ENCODE data around the gene CAPN10.
"Not testable (repeated sequence)": the region's sequence is repeated elsewhere in the genome, so short reads cannot be mapped to it uniquely, and the experiment has no call there.

Gene CAPN10, protein sequence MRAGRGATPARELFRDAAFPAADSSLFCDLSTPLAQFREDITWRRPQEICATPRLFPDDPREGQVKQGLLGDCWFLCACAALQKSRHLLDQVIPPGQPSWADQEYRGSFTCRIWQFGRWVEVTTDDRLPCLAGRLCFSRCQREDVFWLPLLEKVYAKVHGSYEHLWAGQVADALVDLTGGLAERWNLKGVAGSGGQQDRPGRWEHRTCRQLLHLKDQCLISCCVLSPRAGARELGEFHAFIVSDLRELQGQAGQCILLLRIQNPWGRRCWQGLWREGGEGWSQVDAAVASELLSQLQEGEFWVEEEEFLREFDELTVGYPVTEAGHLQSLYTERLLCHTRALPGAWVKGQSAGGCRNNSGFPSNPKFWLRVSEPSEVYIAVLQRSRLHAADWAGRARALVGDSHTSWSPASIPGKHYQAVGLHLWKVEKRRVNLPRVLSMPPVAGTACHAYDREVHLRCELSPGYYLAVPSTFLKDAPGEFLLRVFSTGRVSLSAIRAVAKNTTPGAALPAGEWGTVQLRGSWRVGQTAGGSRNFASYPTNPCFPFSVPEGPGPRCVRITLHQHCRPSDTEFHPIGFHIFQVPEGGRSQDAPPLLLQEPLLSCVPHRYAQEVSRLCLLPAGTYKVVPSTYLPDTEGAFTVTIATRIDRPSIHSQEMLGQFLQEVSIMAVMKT

DNA sequence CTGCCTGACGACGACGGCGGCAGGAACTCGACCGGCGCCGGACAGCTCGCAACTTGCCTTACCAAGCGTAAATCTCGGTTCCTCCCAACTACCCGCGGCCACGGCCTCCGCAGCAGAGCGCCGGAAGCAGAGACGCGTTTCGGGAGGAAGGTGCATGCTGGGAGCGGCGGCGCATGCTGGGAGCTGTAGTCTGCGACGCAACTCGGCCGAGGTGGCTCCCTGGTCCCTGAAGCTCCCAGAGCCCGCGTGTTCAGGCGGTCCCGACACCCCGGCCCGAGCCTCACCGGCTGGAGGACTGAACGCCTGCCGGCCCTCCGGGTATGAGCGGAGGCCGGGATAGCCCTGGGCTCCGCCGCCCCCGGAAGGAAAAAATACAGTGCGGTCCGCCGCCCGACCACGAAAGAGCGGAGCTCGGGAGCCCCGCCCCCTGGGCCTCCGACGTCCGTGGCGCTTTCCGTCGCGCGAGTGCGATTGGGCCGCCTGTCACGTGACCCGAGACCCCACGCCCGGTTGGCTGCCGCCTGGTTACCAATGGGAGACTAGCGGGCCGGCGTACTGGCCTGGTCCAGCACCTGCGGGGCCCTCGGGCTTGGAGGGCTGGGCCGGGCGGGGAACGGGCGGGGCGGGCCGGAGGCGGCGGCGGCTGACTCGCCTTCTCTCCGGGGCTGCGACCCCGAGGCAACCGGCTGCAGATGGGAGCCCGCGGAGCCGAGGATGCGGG, at the start of gene CAPN10:
TSS of gene CAPN10 (plus strand) at position 537 of the 721 bp plus-strand sequence. CDS start at position 715, 178 bp downstream.
- peak; percentile 93 to 96 for DNase-seq

DNA sequence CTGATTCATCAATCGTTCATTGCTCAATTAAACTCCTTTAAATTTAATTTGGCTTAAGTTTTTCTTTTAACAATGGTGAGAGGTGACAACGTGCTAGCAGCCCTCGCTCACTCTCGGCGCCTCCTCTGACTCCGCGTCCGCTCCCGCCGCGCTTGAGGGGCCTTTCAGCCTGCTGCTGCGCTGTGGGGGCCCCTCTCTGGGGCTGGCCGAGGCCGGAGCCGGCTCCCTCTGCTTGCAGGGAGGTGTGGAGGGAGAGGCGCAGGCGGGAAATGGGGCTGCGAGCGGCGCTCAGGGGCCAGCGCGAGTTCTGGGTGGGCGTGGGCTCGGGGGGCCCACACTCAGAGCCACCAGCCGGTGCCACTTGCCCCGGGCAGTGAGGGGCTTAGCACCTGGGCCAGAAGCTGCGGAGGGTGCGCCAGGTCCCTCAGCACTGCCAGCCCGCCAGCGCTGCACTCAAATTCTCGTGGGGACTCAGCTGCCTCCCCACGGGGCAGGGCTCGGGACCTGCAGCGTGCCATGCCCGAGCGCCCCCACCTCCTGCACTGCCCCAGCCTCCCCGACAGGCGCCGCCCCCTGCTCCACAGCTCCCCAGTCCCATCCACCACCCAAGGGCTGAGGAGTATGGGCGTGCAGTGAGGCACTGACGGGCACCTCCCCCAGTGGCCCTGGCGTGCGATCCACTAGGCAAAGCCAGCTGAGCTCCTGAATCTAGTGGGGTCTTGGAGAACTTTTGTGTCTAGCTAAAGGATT, 48.3 kb upstream of the CAPN10 start:
- DNase-seq, result no peak

DNA sequence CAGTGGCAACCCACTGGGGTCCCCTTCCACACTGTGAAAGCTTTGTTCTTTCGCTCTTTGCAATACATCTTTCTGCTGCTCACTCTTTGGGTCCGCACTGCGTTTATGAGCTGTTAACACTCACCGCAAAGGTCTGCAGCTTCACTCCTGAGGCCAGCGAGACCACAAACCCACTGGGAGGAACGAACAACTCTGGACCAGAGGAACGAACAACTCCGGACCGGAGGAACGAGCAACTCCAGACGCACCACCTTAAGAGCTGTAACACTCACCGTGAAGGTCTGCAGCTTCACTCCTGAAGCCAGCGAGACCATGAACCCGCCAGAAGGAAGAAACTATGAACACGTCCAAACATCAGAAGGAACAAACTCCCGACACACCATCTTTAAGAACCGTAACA, 47.4 kb upstream of the CAPN10 start:
- not testable (repeated sequence) for DNase-seq

DNA sequence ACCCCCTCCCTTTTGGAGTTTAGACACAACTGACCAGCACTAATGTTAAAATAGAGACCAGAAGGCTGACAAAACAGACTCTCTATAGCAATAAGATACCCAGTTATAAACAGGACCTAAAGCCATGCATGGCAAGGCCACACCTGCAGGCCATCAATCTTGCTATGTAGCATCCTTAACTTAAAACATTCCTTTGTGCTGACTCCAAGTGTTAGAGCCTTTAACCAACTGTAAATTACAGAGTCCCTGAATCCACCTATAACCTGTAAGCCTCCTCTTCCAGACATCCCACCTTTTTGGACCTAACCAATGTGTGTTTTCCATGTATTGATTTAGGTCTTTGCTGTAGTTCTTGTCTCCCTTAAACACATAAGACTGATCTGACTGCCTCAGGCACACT, 46.6 kb upstream of the CAPN10 start:
- no peak for DNase-seq

DNA sequence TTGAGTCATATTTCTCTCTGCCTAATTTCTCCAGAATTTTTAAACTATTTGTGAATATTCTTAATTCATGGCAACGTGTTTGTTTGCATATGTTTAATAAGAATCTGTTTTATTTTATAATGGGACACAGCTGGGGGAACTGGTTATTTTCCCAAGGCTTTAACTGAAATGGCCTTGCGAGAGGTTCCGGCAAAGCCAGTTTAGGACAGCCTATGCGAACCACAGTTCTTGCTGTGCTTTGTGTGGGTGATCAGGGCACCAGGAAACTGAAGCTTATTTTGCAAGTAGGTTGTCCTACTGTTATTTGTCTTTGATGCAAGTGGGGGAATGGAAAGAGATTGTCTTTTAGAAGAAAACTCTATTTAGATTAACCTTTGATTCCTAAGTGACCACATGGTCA, 35.2 kb upstream of the CAPN10 start:
- no peak for DNase-seq

DNA sequence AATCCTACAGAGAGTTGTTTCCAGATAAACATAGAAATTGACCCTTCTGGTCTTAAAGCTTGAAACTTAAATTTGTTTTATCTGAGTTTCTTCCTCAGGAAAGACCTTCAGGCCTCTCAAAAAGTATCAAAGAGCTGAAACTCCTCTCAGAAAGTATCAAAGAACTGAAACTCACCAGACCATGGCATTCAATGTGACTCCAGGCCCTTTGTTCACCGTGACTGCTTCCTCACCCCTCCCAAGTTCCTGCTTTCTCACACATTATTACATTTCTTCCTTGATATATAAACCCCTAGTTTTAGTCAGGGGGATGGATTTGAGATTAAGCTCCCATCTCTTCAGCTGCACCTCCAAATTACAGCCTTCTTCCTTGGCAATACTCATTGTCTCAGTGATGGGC, 34.7 kb upstream of the CAPN10 start:
- no peak for DNase-seq

DNA sequence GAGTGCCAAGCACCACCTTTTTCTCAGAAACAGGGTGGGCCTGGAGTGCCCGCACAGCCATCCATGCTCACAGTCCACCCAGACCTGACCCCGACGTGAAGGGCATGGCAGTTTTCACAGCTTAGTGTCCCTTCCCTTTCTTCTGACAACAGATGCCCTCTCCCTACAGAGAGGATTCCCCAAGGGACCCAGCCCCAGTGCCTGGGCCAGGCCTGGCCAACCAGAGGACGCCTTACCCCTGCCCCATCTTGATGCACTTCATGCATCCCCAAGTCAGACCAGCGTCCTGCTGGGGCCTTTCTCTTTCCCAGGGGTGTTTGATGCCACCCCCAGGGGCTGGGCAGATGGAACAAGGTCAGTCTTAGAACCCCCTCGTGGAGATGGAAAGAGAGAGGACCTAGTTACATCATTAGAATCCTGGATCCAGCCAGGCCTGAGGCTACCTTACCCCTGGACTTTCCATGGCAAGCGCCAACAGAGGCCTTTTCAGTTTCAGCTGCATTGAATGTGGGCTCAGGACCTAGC, 32.5 kb upstream of the CAPN10 start:
- no peak for DNase-seq

DNA sequence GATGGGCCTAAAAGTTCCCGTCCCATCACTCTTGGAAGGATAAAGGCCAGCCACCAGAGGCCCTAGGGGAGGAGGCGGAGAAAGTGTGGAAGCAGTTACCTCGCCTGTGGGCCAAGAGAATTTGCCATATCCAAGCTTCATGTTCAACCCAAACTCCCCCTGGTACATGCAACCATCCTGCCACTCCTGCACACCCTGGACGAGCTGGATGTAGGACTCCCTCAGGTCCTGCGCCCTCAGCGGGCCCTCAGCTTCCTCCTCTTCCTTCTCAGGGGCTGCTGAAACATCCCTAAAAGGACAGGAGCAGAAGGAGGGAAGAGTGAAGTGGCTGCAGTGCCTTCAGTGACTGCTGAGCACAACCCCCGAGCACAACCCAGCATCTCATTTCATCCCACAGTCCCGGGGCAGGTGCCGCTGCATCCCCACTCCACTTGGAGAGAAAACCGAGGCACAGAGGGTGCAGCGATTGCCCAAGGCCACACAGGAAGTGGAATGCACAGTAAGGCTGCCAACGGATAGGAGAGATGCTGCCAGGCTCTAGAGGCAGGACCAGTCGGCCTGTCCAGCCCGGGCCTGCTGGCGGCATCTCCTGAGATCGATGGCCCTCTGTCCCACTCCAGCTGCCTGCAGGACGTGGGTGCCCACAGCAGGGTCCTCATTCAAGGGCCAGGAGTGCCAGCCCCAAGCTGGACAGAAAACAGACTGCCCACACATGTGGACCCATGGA, 31.6 kb upstream of the CAPN10 start:
- DNase-seq, result no peak

DNA sequence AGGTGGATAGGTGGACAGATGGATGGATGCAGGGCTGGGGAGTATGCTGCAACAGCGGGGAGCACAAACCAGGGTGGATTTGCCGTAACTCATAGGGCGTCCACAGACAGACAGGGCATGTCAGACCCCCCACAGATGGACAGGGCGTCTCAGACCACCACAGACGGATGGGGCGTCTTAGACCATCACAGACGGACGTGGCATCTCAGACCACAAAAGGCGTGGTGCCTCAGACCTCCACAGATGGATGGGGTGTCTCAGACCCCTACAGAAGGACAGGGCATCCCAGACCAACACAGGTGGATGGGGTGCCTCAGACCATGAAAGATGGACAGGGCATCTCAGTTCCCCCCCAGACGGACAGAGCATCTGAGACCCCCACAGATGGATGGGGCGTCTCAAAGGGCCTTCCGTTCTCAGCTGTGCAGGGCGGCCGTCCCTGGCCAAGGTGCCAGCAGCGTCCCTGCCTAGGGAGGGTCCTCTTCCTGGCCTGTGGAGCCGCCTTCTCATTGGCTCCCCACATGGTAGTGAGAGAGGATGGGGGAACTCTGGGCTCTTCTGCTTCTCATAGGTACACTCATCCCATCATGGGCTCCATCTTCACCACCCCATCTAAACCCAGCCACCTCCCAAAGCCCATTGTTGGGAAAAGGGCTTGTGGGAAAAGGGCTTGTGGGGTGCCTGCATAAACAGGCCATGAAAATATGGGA, 30.8 kb upstream of the CAPN10 start:
- no peak for DNase-seq

DNA sequence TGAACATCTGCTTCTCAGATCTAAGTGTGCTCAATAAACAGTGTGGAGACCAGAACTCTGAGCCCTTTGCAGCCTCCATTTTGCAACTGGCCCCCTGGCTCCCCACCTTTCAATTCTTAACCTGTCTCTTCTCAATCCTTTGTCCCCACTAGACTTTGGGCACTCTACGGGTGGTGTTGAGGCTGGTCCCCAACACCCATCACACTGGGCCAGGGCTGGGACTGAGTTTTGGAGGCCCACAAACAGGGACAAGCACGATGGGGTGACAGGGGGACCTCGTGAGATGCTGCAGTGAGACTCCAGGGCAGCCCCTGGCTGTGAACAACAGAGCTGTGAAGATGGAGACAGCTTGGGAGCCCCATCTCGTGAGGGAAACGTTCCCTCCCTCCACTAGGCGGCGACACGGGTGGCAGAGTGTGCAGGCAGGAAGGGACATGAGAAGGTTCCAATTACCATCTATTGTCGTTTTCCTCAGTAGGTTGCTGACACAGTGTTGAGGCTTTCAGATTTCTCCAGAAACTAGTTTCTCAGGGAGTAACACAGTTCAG, 29.9 kb upstream of the CAPN10 start:
- peak; percentile 67 to 82 for DNase-seq

DNA sequence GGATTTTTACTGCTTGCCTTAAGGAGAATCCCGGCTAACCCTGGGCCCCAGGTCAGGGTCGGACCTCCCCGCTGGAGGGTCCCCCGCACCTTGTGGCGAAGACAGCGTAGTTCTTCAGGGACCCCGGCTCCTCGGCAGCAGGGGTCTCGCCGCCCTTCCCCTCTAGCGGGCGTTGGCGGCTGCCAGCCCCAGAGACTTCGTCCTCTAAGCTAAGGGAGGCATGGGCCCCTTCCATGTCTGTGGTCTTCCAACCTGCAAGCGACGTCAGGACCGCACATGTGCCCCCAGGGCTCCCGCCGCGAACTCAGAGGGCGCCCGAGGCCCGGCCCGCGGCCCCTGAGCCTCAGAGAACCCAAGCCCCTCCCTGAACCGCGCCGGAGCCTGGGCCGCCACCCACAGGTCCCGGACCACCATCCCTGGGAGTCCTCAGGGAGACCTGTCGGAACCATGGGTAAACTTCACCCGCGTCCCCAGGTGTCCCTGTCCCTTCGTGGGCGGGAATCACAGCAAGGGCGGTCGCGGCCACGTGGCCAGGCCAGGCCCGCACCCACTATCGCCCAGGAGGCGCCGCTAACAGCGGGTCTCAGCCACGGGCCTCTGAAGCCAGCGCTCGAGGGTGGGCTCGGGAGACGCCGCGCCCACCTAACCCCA, 29.3 kb upstream of the CAPN10 start:
- DNase-seq, result no peak

DNA sequence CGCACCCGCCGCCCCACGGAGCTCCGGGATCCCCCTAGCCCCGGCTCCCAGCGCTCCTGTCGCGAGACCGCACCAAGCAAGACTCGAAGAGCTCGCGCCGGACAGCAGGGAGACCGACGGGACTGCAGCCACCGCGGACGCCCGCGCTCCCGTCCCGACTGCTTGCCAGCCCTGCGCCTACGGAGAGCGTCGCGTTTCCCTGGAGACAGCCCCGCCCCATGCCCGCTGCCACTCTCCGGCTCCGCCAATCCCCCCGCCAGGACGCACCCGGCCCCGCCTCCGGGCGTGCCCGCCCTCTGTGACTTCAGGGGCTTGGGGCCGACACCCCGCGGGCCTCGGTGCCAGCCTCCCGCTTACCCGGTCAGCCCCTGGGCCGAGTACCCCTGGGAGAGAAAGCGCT, 28.7 kb upstream of the CAPN10 start, which contains the start of gene ANKMY1:
TSS of gene ANKMY1 (minus strand) at position 181 of the 400 bp plus-strand sequence. CDS start 653 bp downstream, outside the sequence.
- peak; percentile 61 to 73 for DNase-seq

DNA sequence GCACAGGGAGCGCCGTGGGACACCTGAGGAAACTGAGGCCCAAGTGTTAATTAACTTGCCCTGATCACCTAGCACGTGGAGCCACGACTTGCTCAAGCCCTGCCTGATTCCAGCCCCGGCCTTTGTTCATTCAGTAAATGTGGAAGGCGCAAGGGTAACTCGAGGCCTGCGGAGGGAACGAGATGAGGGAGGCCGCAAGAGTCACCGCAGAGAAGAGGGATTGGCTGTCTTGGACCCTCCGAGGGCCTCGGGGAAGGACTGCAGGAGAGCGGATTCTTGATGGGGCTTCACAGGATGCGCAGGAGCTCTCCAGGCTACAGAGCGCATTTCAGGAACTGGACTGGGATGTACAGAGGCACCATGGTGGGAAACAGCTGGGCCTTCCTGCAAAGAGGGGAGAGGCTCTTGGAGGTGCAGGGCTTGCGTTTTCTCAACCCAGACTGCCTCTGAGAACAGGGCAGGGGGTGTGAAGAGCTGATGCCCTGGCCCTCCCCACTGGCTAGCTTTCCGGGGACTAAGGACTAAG, 28.2 kb upstream of the CAPN10 start:
- no peak for DNase-seq

DNA sequence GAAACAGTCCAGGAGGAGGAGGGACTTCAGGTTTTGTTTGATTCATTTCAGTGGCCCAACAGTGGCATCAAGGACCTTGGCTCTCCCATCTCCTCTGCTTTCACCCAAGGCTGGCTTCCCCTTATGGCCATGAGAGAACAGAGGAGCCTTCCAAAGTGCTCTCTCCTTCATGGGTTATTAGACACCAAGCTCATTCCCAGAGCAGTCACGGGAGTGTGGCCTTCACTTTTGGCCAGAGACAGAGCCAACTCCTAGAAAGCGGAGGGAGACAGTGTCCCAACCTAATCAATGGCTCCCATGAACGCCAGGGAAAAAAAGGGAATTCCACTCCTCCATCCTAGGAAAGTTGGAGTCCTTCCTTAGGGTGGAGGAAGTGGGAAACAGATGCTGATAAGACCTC, 27.2 kb upstream of the CAPN10 start:
- DNase-seq, result no peak

DNA sequence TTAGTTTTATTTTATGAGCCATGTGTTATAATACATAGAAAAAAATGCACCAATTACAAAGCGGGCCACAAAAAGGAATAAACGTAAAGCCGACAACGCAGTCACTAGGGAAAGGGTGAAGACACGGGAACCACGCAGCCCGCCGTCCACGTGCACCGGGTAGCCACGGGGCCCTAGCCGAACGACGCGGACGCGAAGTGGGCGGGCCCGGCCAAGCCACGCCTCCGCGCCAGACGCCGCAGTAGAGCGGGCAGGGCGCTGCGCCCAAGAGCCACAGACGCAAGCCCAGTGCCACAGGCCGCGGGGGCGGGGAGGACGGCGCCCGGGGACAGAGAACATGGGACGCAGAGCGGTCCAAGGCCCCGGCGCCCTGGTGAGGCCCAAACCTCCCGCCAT, 26.5 kb upstream of the CAPN10 start, which contains the start of gene DUSP28:
TSS of gene DUSP28 (plus strand) at position 274 of the 396 bp plus-strand sequence. CDS start 328 bp downstream, outside the sequence.
- DNase-seq, result peak; percentile 91 to 93

DNA sequence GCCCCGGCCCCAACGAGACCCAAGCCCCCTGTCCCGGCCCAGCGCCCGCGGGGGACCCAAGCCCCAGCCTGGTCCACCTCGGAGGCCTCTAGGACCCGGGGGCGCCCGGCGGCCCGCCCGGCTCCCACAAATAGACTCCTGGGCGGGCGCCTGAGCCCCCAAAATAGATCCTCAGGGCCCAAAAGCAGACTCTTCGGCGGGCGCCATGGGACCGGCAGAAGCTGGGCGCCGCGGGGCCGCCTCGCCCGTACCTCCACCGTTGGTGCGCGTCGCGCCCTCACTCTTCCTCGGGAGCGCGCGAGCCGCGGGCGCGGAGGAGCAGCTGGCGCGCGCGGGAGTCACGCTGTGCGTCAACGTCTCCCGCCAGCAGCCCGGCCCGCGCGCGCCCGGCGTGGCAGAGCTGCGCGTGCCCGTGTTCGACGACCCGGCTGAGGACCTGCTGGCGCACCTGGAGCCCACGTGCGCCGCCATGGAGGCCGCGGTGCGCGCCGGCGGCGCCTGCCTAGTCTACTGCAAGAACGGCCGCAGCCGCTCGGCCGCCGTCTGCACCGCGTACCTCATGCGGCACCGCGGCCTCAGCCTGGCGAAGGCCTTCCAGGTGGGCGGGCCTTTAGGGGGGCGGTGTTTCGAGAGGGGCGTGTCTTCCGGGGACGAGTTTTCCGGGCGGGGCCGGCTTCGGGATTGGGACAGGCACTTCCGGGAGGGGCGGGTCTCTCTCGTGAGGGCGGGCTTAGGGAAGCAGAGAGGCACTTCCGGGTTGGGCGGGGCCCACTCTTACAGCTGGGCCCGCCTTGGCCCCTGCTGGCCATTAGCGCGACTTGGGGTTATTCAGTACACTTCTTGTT, 25.8 kb upstream of the CAPN10 start:
- peak; percentile 98 to 99 for DNase-seq

DNA sequence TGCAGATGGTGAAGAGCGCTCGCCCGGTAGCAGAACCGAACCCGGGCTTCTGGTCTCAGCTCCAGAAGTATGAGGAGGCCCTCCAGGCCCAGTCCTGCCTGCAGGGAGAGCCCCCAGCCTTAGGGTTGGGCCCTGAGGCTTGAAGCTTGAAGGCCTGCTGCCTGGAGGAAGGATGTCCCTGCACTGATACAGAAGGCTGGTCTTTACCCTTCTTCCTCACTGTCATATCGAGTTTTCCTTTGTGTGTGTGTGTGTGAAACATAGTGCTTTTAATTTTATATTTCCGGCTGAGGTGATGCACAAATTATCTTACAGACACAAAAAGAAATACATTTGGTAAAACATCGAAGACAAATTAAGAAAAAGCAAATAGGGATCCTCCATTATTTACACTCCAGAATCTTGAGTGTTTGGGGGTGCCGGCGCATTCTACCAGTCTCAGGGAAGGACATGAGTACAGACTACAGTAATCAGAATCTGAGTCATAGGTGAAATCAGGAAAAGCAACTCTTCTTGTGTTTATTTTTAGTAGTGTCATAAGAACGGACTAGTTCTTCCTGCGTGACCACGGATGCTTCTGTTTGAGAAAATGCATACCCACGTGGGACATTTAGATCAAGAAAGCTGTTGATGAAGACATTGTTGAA, 25.1 kb upstream of the CAPN10 start:
- peak; percentile 27 to 45 for DNase-seq

DNA sequence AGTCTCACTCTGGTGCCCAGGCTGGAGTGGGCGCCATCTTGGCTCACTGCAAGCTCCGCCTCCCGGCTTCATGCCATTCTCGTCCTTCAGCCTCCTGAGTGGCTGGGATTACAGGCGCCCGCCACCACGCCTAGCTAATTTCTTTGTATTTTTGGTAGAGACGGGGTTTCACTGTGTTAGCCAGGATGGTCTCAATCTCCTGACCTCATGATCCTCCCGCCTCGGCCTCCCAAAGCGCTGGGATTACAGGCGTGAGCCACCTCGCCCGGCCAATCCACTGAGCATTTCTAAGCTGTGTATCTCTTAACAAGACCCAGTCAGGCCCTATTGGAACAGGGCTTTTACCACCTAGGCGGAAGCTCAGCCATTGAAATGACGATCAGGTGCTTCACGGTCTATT, 23.3 kb upstream of the CAPN10 start:
- not testable (repeated sequence) for DNase-seq

Data from CD4-positive, alpha-beta T cell treated with Interferon alpha-2 for 1 hour (primary cell).